GM23338 (cell line): Measurements from ENCODE around the gene SNX10.

Experiments used
- CREB1 ChIP-seq: fragments of 250-450 bp; sonication (Bioruptor Pico); IDR thresholded peaks from 2 replicates; pipeline ENCODE4 v1.5.0; 2020; ENCODE audit warnings: low read depth, mild to moderate bottlenecking, moderate library complexity
- CTCF ChIP-seq, 2 experiments: fragments of 200-600 bp in 1 of 2; sonication (generic) in 1 of 2; conservative IDR thresholded peaks; 2 replicates each; pipeline versions ENCODE4 v1.5.1 to v1.6.1; 2016 to 2017; ENCODE audit warnings: antibody characterized with exemption in 2 of 2, low read depth in 2 of 2, mild to moderate bottlenecking in 2 of 2, moderate library complexity in 1 of 2
- ETS1 ChIP-seq: IDR thresholded peaks from 2 replicates; pipeline ENCODE4 v1.6.1; 2016; ENCODE audit warnings: antibody characterized with exemption
- EZH2 ChIP-seq: fragments of 200-600 bp; sonication (generic); IDR thresholded peaks from one replicate; pipeline ENCODE4 v1.8.0; 2017; ENCODE audit warnings: antibody characterized with exemption, mild to moderate bottlenecking, low read depth; ENCODE audit not compliant: unreplicated experiment
- EZH2phosphoT487 ChIP-seq: fragments of 200-600 bp; sonication (generic); IDR thresholded peaks from one replicate; pipeline ENCODE4 v1.8.1; 2018; ENCODE audit warnings: antibody characterized with exemption; ENCODE audit not compliant: unreplicated experiment
- NANOG ChIP-seq: IDR thresholded peaks from 2 replicates; pipeline ENCODE4 v1.6.1; 2016; ENCODE audit warnings: antibody characterized with exemption, borderline replicate concordance
- POLR2AphosphoS5 ChIP-seq: IDR thresholded peaks from 2 replicates; pipeline ENCODE4 v1.6.1; 2016; ENCODE audit warnings: antibody characterized with exemption, low read depth

GRCh38 chr7:26280097-26280496, 11.6 kb upstream of the SNX10 start:
- TF ChIP-seq NANOG, result no peak
- TF ChIP-seq CTCF (conservative IDR thresholded peaks at IDR 0.05; ENCODE audit: low read depth in 2 of 2), result no peak
- no peak for TF ChIP-seq EZH2
- TF ChIP-seq EZH2phosphoT487, result no peak
- TF ChIP-seq ETS1, result no peak
- TF ChIP-seq POLR2AphosphoS5, result no peak
- TF ChIP-seq CREB1 (CRISPR knock-in tag), result no peak
